Fibroblast of mammary gland (primary cell): ENCODE results near the gene MARCHF6.

Source experiments
- DNase-seq: peaks from one replicate; pipeline ENCODE4 v3.0.0-alpha.2; 2010; ENCODE audit warnings: low read depth
- H3K4me3 ChIP-seq: 2 replicates; pipeline ENCODE4 v1.5.1; 2011; ENCODE audit warnings: low read depth, mild to moderate bottlenecking, low read length, moderate library complexity; ENCODE audit not compliant: control insufficient read depth
- TF ChIP-seq, protein P1 (sequence below): conservative IDR thresholded peaks from 2 replicates; pipeline ENCODE4 v1.5.1; 2011; ENCODE audit warnings: low read depth, low read length, inconsistent platforms; ENCODE audit not compliant: control insufficient read depth, insufficient read depth

The MARCHF6 gene

DNA sequence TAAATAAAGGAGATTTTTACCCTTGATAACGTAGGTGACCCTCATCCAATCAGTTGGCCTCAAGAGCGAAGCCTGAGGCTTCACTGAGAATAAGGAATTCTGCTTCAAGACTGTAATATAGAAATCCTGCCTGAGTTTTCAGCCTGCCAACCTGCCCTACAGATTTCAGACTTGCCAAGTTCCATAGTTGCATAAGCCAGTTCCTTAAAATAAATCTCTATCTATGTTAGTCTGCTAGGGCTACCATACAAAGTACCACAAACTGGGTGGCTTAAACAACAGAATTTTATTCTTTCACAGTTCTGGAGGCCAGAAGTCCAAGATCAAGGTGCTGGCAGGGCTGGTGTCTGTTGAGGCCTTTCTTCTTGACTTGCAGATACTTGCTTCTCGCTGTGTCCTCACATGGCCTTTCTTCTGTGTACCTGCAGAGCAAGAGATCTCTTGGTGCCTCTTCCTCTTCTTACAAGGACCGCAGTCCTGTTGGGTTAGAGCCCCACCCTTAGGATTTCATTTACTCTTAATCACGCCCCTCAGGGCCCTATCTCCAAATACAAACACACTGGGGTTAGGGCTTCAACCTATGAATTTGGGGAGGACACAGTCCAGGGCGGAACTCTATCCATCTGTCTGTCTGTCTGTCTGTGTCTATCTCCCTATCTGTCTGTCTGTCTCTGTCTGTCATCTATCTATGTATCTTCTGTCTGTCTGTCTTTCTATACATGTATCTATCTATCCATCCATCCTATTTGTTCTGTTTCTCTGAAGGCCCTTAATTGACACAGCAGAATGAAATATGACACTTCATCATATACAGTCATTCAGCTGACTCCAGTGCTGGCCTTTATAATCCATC, 28.8 kb upstream of the MARCHF6 start:
- H3K4me3 ChIP-seq: no peak overlapping the region
- no peak for DNase-seq
- TF ChIP-seq, protein P1, sequence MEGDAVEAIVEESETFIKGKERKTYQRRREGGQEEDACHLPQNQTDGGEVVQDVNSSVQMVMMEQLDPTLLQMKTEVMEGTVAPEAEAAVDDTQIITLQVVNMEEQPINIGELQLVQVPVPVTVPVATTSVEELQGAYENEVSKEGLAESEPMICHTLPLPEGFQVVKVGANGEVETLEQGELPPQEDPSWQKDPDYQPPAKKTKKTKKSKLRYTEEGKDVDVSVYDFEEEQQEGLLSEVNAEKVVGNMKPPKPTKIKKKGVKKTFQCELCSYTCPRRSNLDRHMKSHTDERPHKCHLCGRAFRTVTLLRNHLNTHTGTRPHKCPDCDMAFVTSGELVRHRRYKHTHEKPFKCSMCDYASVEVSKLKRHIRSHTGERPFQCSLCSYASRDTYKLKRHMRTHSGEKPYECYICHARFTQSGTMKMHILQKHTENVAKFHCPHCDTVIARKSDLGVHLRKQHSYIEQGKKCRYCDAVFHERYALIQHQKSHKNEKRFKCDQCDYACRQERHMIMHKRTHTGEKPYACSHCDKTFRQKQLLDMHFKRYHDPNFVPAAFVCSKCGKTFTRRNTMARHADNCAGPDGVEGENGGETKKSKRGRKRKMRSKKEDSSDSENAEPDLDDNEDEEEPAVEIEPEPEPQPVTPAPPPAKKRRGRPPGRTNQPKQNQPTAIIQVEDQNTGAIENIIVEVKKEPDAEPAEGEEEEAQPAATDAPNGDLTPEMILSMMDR: no peak

DNA sequence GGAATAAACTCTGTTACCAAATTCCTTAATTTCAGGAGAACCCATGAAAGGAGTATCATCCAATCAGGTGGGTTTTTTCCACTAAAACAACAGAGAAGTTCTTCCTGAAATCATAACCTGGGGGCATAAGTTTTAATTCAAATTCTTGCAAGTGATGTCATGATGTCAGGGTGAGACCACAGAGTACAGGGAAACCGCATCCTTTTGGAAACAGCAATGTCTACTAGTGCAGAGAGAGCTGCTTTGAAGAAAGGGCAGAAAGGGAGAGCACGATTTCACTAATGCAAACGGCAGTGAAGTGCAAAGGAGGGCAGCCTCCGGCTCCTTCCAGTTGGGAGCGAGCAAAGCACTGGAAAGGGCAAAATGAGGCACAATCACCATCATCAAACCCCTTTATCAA, 25.2 kb upstream of the MARCHF6 start:
- H3K4me3 ChIP-seq: no peak overlapping the region
- no peak for DNase-seq
- TF ChIP-seq, protein P1: no peak

DNA sequence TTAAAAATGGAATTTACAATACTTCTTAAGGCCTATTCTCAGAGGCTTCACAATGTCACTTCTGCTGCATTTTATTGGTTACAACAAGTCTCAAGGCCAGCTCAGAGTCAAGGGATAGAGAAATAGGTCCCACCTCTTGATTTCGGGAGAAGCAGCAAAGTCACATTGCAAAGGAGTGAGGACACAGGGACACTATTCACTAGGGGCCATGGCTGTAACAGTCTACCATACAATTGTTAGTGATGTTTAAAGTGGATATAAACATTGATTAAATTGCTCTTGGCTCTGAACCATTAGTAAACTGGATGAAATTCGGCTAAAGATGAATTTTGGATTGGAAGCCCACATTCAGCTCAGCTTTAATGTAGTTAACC, 24.1 kb upstream of the MARCHF6 start:
- no peak for DNase-seq
- TF ChIP-seq, protein P1: no peak
- no peak overlapping the region for H3K4me3 ChIP-seq

DNA sequence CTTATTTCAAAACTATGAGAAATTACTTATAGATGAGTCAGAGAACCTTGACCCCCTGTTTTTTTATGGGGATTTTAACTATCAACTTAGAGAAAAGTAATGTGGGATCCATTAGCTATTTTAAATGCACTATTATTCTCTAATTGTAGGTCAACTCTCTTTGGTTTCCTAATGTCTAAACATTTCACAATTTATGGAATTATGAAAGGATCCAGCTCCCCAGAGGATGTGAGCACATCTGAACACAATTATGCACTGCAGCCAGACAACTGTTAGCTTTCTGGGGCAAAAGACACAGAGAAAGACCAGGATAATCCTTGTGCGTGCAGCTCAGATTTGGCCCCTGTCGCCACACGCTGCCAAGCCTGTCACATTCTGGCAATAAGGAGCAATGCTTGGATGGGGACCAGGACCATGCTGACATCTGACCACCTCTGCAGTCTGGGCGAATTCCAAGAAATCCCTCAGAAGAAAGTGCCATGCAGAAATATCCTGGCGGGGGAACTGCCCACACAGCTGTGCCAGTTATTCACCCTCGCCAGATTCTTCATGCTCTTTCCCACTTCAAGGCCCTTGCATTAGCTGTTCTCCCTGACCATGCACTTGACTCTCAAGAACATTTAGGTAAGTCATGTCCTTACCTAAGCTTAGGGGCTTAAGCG, 23.5 kb upstream of the MARCHF6 start:
- TF ChIP-seq, protein P1: no peak
- no peak overlapping the region for H3K4me3 ChIP-seq
- peak; percentile 95 for DNase-seq

DNA sequence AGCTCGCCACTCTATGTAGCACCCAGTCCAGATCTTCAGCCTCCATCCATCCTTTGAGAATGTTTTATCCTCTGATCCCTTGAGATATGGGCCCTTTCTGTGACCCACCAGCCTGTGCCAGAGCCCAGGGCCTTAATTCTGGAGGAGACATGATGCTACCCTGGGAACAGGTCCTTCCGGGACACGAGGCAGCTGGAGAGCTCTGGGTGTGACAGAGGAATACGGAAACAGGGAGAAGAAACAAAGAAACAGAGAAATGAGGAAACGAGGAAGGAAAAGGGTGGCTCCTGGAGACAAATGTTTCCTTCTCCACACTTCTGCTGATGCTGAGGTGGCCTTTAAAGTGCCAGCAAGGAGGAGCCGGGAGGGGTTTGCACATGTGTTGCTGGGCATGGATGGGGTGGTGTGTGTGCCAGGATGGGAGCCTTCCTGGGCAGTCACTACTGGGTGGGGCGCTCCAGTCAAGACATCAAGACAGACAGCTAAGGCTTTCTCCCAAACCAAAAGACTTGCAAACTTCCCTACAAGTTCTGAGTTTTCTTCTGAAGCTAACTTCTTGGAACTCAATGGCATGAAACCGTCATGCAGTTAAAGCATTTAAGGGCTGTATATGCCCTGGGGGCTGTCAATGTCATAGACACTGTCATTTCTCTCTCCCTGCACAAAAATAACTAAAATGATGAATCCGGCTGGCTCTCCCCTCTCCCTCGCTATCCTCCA, 22.8 kb upstream of the MARCHF6 start:
- TF ChIP-seq, protein P1: no peak
- no peak overlapping the region for H3K4me3 ChIP-seq

DNA sequence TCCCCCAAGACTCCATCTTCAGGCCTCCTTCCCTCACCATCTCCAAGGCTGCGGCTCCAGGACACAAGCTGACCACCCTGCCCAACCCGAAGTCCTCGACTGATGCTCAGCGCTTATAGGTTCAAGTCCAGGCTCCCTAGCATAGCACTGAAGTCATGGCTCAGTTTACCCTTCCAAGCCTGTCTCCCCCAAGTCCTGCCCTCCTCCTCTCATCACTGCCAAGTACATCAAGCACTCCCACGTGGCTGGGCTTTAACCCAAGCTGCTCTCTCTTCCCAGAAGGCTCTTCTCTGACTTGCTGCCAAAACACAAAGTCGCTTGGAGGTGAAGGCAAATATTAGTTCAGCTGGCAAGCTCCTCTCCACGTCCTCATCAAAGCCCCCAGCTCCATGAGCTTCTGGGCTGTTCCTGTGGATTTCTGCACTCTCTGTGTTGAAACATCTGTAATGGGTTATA, 22.1 kb upstream of the MARCHF6 start:
- DNase-seq: peak; percentile 87

More for the DNA sequence above, 22.8 kb upstream of the MARCHF6 start:
- no peak for DNase-seq

More for the DNA sequence above, 22.1 kb upstream of the MARCHF6 start:
- H3K4me3 ChIP-seq: no peak overlapping the region
- TF ChIP-seq, protein P1: no peak
